HG02870 (cell line): ENCODE results near the gene UBAP1L.

ENCODE experiments used
- ATAC-seq: cut with Tn5 transposase; IDR thresholded peaks from one replicate; pipeline ENCODE4 v1.9.1; 2021; ENCODE audit warnings: mild to moderate bottlenecking, moderate library complexity; ENCODE audit not compliant: unreplicated experiment

Gene UBAP1L

GRCh38 chr15:65067645-65068402 lies 47.2 kb downstream of the UBAP1L start, which contains the start of gene RASL12:
TSS of gene RASL12 (minus strand) at chr15:65067991. CDS start at chr15:65067835, 156 bp downstream.
- no peak for ATAC-seq

- ATAC-seq: no peak
Measured at GRCh38 chr15:65067317-65067644, 47.7 kb downstream of the UBAP1L start.

GRCh38 chr15:65066635-65067316 lies 48.2 kb downstream of the UBAP1L start:
- ATAC-seq: no peak

- no peak for ATAC-seq
Measured at GRCh38 chr15:65066001-65066634, 48.9 kb downstream of the UBAP1L start.

- no peak for ATAC-seq
Measured at GRCh38 chr15:65062726-65063125, 52.3 kb downstream of the UBAP1L start.

- ATAC-seq: no peak
Measured at GRCh38 chr15:65062061-65062460, 52.9 kb downstream of the UBAP1L start.

- ATAC-seq: no peak
Measured at GRCh38 chr15:65060641-65061397, 54.2 kb downstream of the UBAP1L start.

GRCh38 chr15:65059931-65060596 lies 54.9 kb downstream of the UBAP1L start:
- ATAC-seq: no peak

- ATAC-seq: no peak
Measured at GRCh38 chr15:65059369-65059750, 55.6 kb downstream of the UBAP1L start.

GRCh38 chr15:65058394-65059368 lies 56.3 kb downstream of the UBAP1L start:
- ATAC-seq: no peak

GRCh38 chr15:65057549-65057940 lies 57.5 kb downstream of the UBAP1L start:
- no peak for ATAC-seq

GRCh38 chr15:65056868-65057548 lies 58.0 kb downstream of the UBAP1L start:
- ATAC-seq: no peak

- no peak for ATAC-seq
Measured at GRCh38 chr15:65056106-65056505, 58.9 kb downstream of the UBAP1L start.

GRCh38 chr15:65055201-65055870 lies 59.7 kb downstream of the UBAP1L start:
- no peak for ATAC-seq

GRCh38 chr15:65054333-65055200 lies 60.4 kb downstream of the UBAP1L start:
- no peak for ATAC-seq

- no peak for ATAC-seq
Measured at GRCh38 chr15:65052956-65053355, 62.0 kb downstream of the UBAP1L start.

- ATAC-seq: no peak
Measured at GRCh38 chr15:65051266-65051665, 63.7 kb downstream of the UBAP1L start.

GRCh38 chr15:65050270-65050669 lies 64.7 kb downstream of the UBAP1L start:
- ATAC-seq: no peak
